ENCODE results near the gene EXTL2. TPM values are rescaled to one million over a fixed set of nuclear protein-coding genes. Genes with fewer than 3 reads are reported as not detected.
"Not testable (repeated sequence)": the region's sequence is repeated elsewhere in the genome, so short reads cannot be mapped to it uniquely, and the experiment has no call there.

EXTL2 gene
- total RNA-seq, 1 experiment from 2014 or later, result 37.9 TPM

DNA sequence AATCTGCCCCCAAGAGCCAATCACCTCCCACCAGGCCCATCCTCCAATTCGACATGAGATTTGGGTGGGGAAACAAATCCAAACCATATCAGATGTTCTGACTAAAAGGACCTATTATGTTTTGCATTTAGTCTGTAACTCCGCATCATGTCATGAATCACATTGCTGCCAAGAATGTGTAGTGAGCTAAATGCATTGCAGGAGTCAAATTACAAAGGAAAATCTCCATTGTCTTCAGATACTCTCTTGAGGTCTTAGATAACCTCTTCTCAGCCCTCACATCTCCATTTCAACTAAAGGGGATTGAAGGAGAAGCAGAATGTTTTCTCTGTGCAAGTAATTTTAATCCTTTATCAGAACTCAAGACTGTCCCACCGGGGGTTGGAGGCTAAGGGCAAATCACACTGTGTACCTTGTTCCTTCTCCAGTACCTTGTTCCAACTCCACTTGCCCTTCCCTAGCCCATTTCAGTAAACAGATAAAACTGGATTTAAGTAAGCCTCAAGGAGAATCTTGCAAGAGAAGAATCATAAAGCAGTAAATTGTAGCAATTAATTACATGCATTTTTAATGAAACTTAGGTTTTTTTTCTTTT lies 34.1 kb downstream of the EXTL2 start:
- no peak overlapping the region for H3K27ac ChIP-seq (ENCODE audit: insufficient read length, low read depth, low read length)
- H3K23me2 ChIP-seq (ENCODE audit: insufficient read length, low read depth, low read length, poor library complexity, severe bottlenecking), result no peaks in the 10 kb centered on the region
- no peak overlapping the region for H2BK12ac ChIP-seq (ENCODE audit: insufficient read length, low read depth, low read length)
- H2BK5ac ChIP-seq (ENCODE audit: insufficient read length, low read length), result no peak overlapping the region
- no peak overlapping the region for H3T11ph ChIP-seq (ENCODE audit: low read length)
- Mint-ChIP-seq H3K36me3 (ENCODE audit: insufficient read depth in 1 of 3, low read depth in 3 of 3) (no peaks in the 10 kb centered on the region), H3K4me1 (peaks cover 10% of the 10 kb centered on the region in 2 experiments), H3K4me3 (no peak overlapping the region), H3K27me3 (ENCODE audit: low read depth) (no peaks in the 10 kb centered on the region; the same call in 1 of the 2 replicates), H3K9me3 (no peaks in the 10 kb centered on the region; a peak in 1 of 5 replicates), H3K27ac (no peak overlapping the region)
- no CpG with 5 or more reads among the region's 3 CpGs for WGBS (ENCODE audit: extremely low coverage, insufficient read length, low lambda C conversion rate)
- H2BK120ac ChIP-seq (ENCODE audit: low read depth, low read length, poor library complexity, severe bottlenecking), result no peak overlapping the region
- H3K4me2 ChIP-seq (ENCODE audit: insufficient read depth, insufficient read length, low read length), result no peak overlapping the region
- no peak overlapping the region for H3K18ac ChIP-seq (ENCODE audit: insufficient read length, low read depth, low read length)
- no peak overlapping the region for H2AK5ac ChIP-seq (ENCODE audit: insufficient read length, low read length)
- H4K5ac ChIP-seq (ENCODE audit: insufficient read length, low read depth, low read length), result no peak overlapping the region
- no peak overlapping the region for H3K23ac ChIP-seq (ENCODE audit: insufficient read length, low read depth, low read length)
- no peak overlapping the region for H3K56ac ChIP-seq (ENCODE audit: insufficient read length, low read depth, low read length)
- H3K9ac ChIP-seq (ENCODE audit: extremely low read depth, insufficient read length, low read length), result no peak overlapping the region
- H3K79me1 ChIP-seq (ENCODE audit: insufficient read depth, low read depth, low read length, poor library complexity, severe bottlenecking), result no peaks in the 10 kb centered on the region
- H2BK20ac ChIP-seq (ENCODE audit: low read depth, low read length, poor library complexity, severe bottlenecking), result no peak overlapping the region
- H2AFZ ChIP-seq (ENCODE audit: low read length), result no peak overlapping the region
- no peak overlapping the region for H3K14ac ChIP-seq (ENCODE audit: insufficient read depth, low read length)
- no peaks in the 10 kb centered on the region for H3K9me3 ChIP-seq (ENCODE audit: control insufficient read depth, low read depth, low read length)
- no peak overlapping the region for H4K91ac ChIP-seq (ENCODE audit: insufficient read length, low read depth, low read length)
- no peaks in the 10 kb centered on the region for H3K79me2 ChIP-seq (ENCODE audit: insufficient read depth, low read length)
- H2BK15ac ChIP-seq (ENCODE audit: low read depth, low read length), result no peak overlapping the region
- no peaks in the 10 kb centered on the region for H3K4me1 ChIP-seq (ENCODE audit: insufficient read depth, low read length)
- H4K20me1 ChIP-seq (ENCODE audit: control insufficient read depth, insufficient read depth, insufficient read length), result no peaks in the 10 kb centered on the region
- no peaks in the 10 kb centered on the region for H3K27me3 ChIP-seq (ENCODE audit: insufficient read depth, low read length)
- TF ChIP-seq, protein P1, sequence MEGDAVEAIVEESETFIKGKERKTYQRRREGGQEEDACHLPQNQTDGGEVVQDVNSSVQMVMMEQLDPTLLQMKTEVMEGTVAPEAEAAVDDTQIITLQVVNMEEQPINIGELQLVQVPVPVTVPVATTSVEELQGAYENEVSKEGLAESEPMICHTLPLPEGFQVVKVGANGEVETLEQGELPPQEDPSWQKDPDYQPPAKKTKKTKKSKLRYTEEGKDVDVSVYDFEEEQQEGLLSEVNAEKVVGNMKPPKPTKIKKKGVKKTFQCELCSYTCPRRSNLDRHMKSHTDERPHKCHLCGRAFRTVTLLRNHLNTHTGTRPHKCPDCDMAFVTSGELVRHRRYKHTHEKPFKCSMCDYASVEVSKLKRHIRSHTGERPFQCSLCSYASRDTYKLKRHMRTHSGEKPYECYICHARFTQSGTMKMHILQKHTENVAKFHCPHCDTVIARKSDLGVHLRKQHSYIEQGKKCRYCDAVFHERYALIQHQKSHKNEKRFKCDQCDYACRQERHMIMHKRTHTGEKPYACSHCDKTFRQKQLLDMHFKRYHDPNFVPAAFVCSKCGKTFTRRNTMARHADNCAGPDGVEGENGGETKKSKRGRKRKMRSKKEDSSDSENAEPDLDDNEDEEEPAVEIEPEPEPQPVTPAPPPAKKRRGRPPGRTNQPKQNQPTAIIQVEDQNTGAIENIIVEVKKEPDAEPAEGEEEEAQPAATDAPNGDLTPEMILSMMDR (conservative IDR thresholded peaks at IDR 0.05), result no peak
- no peak overlapping the region for H3K4ac ChIP-seq (ENCODE audit: low read depth, low read length)
- H4K8ac ChIP-seq (replicated peaks; ENCODE audit: insufficient read length, low read depth, low read length), result no peak overlapping the region
- DNase-seq, result no peak

DNA sequence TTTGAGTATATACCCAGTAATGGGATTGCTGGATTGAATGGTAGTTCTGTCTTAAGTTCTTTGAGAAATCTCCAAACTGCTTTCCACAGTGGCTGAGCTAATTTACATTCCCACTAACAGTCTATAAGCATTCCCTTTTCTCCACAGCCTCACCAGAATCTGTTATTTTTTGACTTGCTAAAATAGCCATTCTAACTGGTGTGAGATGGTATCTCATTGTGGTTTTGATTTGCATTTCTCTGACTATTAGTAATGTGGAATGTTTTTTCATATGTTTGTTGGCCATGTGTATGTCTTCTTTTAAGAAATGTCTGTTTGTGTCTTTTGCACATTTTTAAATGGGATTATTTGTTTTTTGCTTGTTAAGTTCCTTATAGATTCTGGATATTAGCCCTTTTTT lies 39.5 kb downstream of the EXTL2 start:
- not testable (repeated sequence) for H2BK5ac ChIP-seq (ENCODE audit: insufficient read length, low read length); H3K4me1 Mint-ChIP-seq; H3T11ph ChIP-seq (ENCODE audit: low read length); H2BK12ac ChIP-seq (ENCODE audit: insufficient read length, low read depth, low read length); H3K4me3 Mint-ChIP-seq; H2AFZ ChIP-seq (ENCODE audit: low read length); H3K27me3 ChIP-seq (ENCODE audit: insufficient read depth, low read length); H2AK5ac ChIP-seq (ENCODE audit: insufficient read length, low read length); H3K9me3 ChIP-seq (ENCODE audit: control insufficient read depth, low read depth, low read length); H3K23ac ChIP-seq (ENCODE audit: insufficient read length, low read depth, low read length); H2BK20ac ChIP-seq (ENCODE audit: low read depth, low read length, poor library complexity, severe bottlenecking); H3K9me3 Mint-ChIP-seq; H3K14ac ChIP-seq (ENCODE audit: insufficient read depth, low read length); H3K36me3 Mint-ChIP-seq (ENCODE audit: insufficient read depth in 1 of 3, low read depth in 3 of 3); H3K18ac ChIP-seq (ENCODE audit: insufficient read length, low read depth, low read length); H2BK120ac ChIP-seq (ENCODE audit: low read depth, low read length, poor library complexity, severe bottlenecking); H3K4me1 ChIP-seq (ENCODE audit: insufficient read depth, low read length); H3K56ac ChIP-seq (ENCODE audit: insufficient read length, low read depth, low read length); DNase-seq; H4K8ac ChIP-seq (replicated peaks; ENCODE audit: insufficient read length, low read depth, low read length); H3K79me2 ChIP-seq (ENCODE audit: insufficient read depth, low read length); H3K4me2 ChIP-seq (ENCODE audit: insufficient read depth, insufficient read length, low read length); H3K27ac Mint-ChIP-seq; H4K20me1 ChIP-seq (ENCODE audit: control insufficient read depth, insufficient read depth, insufficient read length); H4K5ac ChIP-seq (ENCODE audit: insufficient read length, low read depth, low read length); H3K9ac ChIP-seq (ENCODE audit: extremely low read depth, insufficient read length, low read length); H3K4ac ChIP-seq (ENCODE audit: low read depth, low read length); H3K23me2 ChIP-seq (ENCODE audit: insufficient read length, low read depth, low read length, poor library complexity, severe bottlenecking); H2BK15ac ChIP-seq (ENCODE audit: low read depth, low read length); H3K79me1 ChIP-seq (ENCODE audit: insufficient read depth, low read depth, low read length, poor library complexity, severe bottlenecking); H3K27ac ChIP-seq (ENCODE audit: insufficient read length, low read depth, low read length); H4K91ac ChIP-seq (ENCODE audit: insufficient read length, low read depth, low read length); H3K27me3 Mint-ChIP-seq (ENCODE audit: low read depth)
